ENCODE results near the gene SLC25A22.

DNA sequence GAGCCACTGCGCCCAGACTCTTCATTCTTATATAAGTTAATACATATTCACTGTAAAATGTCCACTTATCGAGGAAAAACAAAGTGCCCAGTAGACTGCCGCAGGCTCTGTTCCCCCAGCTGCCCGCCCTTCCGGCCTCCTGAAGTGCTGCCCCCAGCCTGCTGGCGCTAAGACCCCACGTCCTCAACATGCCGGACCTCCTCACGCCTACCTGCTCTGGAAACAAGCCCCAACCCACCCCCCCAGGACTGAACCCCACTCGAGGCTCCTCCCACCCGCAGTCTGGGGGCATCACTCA lies 21.9 kb downstream of the SLC25A22 start:
- TF ChIP-seq, protein P1, sequence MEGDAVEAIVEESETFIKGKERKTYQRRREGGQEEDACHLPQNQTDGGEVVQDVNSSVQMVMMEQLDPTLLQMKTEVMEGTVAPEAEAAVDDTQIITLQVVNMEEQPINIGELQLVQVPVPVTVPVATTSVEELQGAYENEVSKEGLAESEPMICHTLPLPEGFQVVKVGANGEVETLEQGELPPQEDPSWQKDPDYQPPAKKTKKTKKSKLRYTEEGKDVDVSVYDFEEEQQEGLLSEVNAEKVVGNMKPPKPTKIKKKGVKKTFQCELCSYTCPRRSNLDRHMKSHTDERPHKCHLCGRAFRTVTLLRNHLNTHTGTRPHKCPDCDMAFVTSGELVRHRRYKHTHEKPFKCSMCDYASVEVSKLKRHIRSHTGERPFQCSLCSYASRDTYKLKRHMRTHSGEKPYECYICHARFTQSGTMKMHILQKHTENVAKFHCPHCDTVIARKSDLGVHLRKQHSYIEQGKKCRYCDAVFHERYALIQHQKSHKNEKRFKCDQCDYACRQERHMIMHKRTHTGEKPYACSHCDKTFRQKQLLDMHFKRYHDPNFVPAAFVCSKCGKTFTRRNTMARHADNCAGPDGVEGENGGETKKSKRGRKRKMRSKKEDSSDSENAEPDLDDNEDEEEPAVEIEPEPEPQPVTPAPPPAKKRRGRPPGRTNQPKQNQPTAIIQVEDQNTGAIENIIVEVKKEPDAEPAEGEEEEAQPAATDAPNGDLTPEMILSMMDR (IDR thresholded peaks at IDR 0.05) = no peak
- TF ChIP-seq POLR2A (IDR thresholded peaks at IDR 0.05) = no peak

Data from breast epithelium (tissue), 3 donors.